Central memory CD8-positive, alpha-beta T cell (primary cell): ENCODE data around the gene SLC6A5.

Source experiments
- ATAC-seq: fragments of 150-1000 bp; cut with Tn5 transposase; replicated peaks from 2 replicates; pipeline ENCODE4 v1.10.0; 2022; ENCODE audit warnings: mild to moderate bottlenecking, moderate FRiP score, moderate number of reproducible peaks; ENCODE audit not compliant: poor library complexity, severe bottlenecking; ENCODE audit errors: extremely low read depth
- DNase-seq, 2 donors: peaks; one replicate each; pipeline ENCODE4 v3.0.0; 2021; ENCODE audit warnings: low spot score in 2 of 2
- H3K27ac Mint-ChIP-seq: one replicate; pipeline ENCODE4 v1.8.0; 2022; ENCODE audit warnings: low read depth, mild to moderate bottlenecking, moderate library complexity, mixed read lengths
- H3K27me3 Mint-ChIP-seq: one replicate; pipeline ENCODE4 v1.8.0; 2022; ENCODE audit warnings: mixed read lengths
- H3K36me3 Mint-ChIP-seq: one replicate; pipeline ENCODE4 v1.8.0; 2022; ENCODE audit warnings: mild to moderate bottlenecking, moderate library complexity, mixed read lengths; ENCODE audit not compliant: insufficient read depth
- H3K4me1 Mint-ChIP-seq: one replicate; pipeline ENCODE4 v1.8.0; 2022; ENCODE audit warnings: mixed read lengths
- H3K4me3 Mint-ChIP-seq: one replicate; pipeline ENCODE4 v1.8.0; 2022; ENCODE audit warnings: mild to moderate bottlenecking, moderate library complexity, mixed read lengths
- H3K9me3 Mint-ChIP-seq: one replicate; pipeline ENCODE4 v1.8.0; 2022; ENCODE audit warnings: mixed read lengths

The SLC6A5 gene

DNA sequence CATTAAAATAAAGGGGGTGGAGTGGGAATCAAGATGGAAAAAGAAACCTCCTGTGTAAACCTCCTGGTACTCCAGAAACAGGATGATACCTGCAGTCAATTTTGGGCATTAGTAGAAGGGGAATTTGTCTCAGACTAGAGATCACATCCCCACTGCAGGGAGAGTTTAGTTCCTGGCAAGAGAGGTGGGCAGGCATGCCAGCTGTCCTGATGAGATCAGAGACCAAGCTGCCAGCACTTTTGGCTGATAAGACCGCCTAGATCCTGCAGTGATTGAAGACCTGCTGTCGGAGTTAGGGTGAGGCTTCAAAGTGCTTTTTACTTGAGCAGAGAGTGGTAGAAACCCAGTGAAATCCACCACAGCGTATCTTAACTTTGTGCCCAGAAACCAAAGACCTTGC is 40.3 kb downstream of the SLC6A5 start:
- no peaks in the 10 kb centered on the region for H3K36me3 Mint-ChIP-seq
- DNase-seq (no peak), ATAC-seq (no peak)
- H3K27ac Mint-ChIP-seq, result no peak overlapping the region
- no peaks in the 10 kb centered on the region for H3K9me3 Mint-ChIP-seq
- H3K4me1 Mint-ChIP-seq, result no peaks in the 10 kb centered on the region
- H3K4me3 Mint-ChIP-seq, result no peak overlapping the region
- H3K27me3 Mint-ChIP-seq, result peaks cover 28% of the 10 kb centered on the region

DNA sequence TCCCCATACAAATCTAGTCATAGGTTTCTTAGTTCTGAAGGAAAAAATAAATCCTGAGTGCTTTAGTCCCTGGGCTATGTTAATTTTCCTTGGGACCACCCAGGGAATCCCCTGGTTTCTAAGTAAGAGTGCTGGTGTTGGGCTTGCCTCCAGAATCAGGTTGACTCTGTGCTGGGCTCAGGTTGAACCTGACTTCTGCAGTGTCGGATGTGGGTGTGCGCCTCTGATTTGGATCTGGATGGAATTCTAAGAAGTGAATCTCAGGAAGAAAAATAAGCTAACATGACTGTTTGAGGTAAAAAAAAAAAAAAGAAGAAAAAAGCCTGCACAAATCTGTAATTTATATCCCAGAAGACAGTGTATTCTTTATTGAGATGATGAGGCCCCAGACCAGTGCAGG is 41.0 kb downstream of the SLC6A5 start:
- DNase-seq (no peak), ATAC-seq (no peak)
- H3K36me3 Mint-ChIP-seq, result no peaks in the 10 kb centered on the region
- peaks cover 32% of the 10 kb centered on the region for H3K27me3 Mint-ChIP-seq
- H3K9me3 Mint-ChIP-seq, result no peaks in the 10 kb centered on the region
- H3K27ac Mint-ChIP-seq, result no peak overlapping the region
- H3K4me3 Mint-ChIP-seq, result no peak overlapping the region
- H3K4me1 Mint-ChIP-seq, result no peaks in the 10 kb centered on the region

DNA sequence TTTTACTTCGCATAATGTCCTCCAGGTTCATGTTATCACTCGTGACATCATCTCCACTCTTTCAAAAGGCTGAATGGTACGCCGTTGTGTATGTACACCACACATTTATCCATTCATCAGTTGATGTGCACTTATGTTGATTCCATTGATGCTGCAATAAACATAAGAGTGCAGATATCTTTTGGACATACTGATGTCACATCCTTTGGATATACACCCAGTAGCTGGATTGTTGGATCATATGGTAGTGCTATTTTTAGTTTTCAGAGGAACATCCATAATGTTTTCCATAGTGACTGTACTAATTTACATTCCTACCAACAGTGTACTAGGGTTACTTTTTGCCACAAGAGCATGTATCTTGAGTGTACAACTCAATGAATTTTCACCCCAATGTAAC is 45.0 kb downstream of the SLC6A5 start:
- no peaks in the 10 kb centered on the region for H3K36me3 Mint-ChIP-seq
- no peak overlapping the region for H3K27ac Mint-ChIP-seq
- H3K27me3 Mint-ChIP-seq, result peaks cover 17% of the 10 kb centered on the region
- ATAC-seq (no peak), DNase-seq (no peak)
- no peak overlapping the region for H3K4me3 Mint-ChIP-seq
- H3K4me1 Mint-ChIP-seq, result no peaks in the 10 kb centered on the region
- no peaks in the 10 kb centered on the region for H3K9me3 Mint-ChIP-seq

DNA sequence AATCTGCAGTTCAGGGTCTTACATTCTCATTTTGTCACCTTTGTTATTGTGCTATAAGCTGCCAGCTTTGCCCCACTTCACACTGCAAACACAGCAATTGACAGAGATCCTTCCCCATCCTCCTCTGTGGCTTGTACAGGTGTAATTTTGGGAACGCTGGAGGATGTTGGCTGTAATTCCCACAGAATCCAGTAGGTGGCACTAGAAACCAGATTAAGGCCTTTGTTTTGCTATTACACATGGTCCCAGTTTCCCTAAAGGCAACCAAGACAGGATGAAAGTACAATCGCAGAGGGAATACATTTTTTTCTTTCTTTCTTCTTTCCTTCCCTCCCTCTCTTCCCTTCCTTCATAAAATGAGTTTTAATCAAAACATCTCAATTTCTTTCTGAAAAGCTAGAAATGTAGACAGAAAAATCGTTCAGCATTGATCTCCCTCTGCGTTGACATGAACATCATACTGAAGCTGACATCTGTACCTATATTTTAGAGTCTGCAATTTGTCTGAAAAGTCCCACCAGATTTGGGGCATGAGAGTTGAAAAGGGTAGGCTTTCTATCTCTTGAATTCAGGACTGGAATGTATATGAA is 48.7 kb downstream of the SLC6A5 start:
- Mint-ChIP-seq H3K9me3 (no peaks in the 10 kb centered on the region), H3K36me3 (no peaks in the 10 kb centered on the region), H3K4me1 (no peaks in the 10 kb centered on the region), H3K4me3 (no peak overlapping the region), H3K27ac (no peak overlapping the region), H3K27me3 (peaks cover 8% of the 10 kb centered on the region)
- DNase-seq (no peak), ATAC-seq (no peak)

DNA sequence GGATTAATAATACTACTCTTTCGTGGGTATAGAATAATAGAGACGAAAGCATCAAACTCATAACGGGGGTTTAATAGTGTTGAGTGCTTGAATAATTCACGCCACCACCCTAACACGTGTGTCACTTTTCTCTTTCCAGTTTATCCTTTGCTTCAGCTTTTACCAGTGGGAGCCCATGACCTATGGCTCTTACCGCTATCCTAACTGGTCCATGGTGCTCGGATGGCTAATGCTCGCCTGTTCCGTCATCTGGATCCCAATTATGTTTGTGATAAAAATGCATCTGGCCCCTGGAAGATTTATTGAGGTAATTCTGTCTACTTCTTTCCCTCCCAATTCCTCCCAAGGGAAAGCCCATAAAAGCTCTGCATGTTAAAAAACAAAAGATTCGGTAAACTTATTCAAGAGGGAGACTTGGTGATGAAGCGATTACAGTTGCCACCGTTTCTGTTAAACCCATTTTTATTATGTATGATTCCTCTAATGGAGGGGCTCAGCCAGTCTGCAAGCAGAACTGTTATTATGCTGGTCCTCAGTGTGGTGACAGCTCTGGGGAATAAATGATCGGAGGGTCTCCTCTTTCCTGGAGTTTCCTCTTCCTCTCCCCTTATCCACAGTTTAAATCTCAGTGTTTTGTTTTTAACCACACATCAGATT is 52.9 kb downstream of the SLC6A5 start:
- H3K9me3 Mint-ChIP-seq, result no peaks in the 10 kb centered on the region
- H3K27me3 Mint-ChIP-seq, result peaks cover 14% of the 10 kb centered on the region
- no peak overlapping the region for H3K27ac Mint-ChIP-seq
- no peak overlapping the region for H3K4me3 Mint-ChIP-seq
- ATAC-seq (no peak), DNase-seq (no peak)
- no peaks in the 10 kb centered on the region for H3K4me1 Mint-ChIP-seq
- no peaks in the 10 kb centered on the region for H3K36me3 Mint-ChIP-seq

DNA sequence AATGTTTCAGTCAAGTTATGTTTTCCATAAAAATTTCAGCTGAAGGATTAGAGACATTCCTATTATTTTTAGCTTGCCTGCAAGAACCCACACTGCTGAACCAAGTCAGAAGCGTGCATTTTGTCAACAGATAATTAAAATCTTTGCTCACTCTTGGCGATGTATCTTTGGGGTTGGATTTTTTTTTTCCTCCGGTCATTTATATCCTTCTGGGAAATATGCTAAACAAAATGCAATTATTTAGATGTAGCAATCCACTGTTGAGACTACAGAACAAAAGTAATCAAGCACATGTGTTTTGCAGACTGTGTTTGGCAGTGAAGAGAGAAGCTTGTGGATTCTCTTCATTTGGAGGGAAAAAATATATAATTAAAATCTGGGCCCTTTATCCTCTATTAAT is 54.6 kb downstream of the SLC6A5 start:
- ATAC-seq, result no peak
- H3K4me3 Mint-ChIP-seq, result no peak overlapping the region
- no peak for DNase-seq
- H3K9me3 Mint-ChIP-seq, result no peaks in the 10 kb centered on the region
- H3K4me1 Mint-ChIP-seq, result no peaks in the 10 kb centered on the region
- no peaks in the 10 kb centered on the region for H3K36me3 Mint-ChIP-seq
- peaks cover 14% of the 10 kb centered on the region for H3K27me3 Mint-ChIP-seq
- no peak overlapping the region for H3K27ac Mint-ChIP-seq

DNA sequence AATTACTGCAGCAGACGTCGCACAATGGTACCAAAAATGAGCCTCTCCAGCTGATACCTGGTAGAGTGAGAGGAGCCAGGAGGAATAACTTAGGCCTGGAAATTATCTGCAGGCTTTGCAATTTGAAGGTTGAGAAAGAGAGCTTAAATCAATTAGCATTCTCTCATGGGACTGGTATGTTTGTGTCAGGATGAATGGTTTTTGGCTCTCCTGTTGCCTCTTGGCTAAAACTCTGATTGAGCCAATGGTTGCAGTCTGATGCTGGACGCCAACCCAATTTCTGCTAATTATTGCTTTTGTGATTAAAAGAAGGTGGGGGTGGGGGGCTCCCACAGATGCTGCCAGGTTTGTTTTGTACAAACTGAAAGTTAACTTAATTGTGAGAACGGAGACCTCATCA is 57.5 kb downstream of the SLC6A5 start:
- Mint-ChIP-seq H3K9me3 (no peaks in the 10 kb centered on the region), H3K4me3 (no peak overlapping the region), H3K27me3 (peaks cover 14% of the 10 kb centered on the region), H3K4me1 (no peaks in the 10 kb centered on the region), H3K36me3 (no peaks in the 10 kb centered on the region), H3K27ac (no peak overlapping the region)
- DNase-seq (no peak), ATAC-seq (no peak)

DNA sequence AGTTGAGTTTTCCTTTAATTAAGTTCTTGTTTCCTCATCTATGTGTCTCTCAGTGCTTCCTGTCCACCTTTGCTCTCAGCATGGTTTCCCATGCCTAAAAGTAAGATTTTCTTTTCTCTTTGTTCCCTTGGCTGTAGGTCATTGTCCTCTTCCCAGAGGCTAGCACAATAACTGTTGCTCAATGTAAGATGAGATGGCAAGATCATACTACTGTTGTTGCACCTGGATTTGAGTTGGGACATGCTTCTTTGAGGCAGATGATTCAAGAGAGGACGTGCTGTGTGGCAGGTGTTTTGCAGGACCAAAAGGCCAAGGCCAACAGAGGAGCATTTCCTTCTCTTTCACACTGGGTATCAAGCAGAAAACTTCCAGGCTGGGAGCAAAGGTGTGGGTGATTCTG is 58.7 kb downstream of the SLC6A5 start:
- peaks cover 6% of the 10 kb centered on the region for H3K9me3 Mint-ChIP-seq
- DNase-seq (no peak), ATAC-seq (no peak)
- H3K4me1 Mint-ChIP-seq, result no peaks in the 10 kb centered on the region
- H3K4me3 Mint-ChIP-seq, result no peak overlapping the region
- H3K27ac Mint-ChIP-seq, result no peak overlapping the region
- peaks cover 14% of the 10 kb centered on the region for H3K27me3 Mint-ChIP-seq
- H3K36me3 Mint-ChIP-seq, result no peaks in the 10 kb centered on the region

DNA sequence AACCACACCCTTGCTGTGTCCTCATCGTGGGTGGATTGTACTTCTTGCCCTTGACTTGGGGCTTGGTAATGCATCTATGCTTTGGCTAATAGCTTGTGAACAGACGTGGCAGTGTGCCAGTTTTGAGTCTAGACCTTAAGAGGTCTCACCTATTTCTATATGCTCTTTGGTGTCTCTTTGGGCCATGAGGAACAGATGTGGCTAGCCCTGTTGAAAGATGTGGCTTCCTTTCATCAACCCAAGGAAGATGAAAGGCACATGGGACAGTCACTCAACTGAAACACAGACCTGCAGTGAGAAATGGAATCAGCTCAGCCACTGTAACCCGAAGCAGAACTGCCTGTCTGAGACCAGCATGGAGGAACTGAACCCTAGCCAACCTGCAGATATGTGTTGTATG is 62.0 kb downstream of the SLC6A5 start:
- Mint-ChIP-seq H3K9me3 (peaks cover 6% of the 10 kb centered on the region), H3K36me3 (no peaks in the 10 kb centered on the region), H3K27me3 (peaks cover 32% of the 10 kb centered on the region), H3K4me1 (no peaks in the 10 kb centered on the region), H3K4me3 (no peak overlapping the region), H3K27ac (no peak overlapping the region)
- ATAC-seq (no peak), DNase-seq (no peak)

DNA sequence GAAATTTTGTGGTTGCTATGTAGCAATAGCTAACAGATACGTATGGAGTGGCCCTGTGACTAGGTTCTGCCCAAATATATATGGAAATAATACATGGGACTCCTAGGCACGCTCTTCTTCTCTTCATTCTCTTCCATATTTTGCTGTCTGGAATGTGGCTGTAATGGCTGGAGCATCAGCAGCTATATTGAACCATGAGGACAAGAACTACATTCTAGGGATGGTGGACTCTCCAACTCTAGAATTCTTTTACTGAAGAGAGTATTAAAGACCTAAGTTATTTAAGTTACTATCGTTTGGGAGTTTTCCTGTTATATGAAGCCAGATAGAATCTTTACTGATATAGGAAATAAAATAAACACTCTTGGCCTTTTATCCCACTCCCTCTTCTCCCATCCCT is 62.4 kb downstream of the SLC6A5 start:
- DNase-seq (no peak), ATAC-seq (no peak)
- no peaks in the 10 kb centered on the region for H3K4me1 Mint-ChIP-seq
- no peaks in the 10 kb centered on the region for H3K36me3 Mint-ChIP-seq
- H3K4me3 Mint-ChIP-seq, result no peak overlapping the region
- peaks cover 32% of the 10 kb centered on the region for H3K27me3 Mint-ChIP-seq
- no peak overlapping the region for H3K27ac Mint-ChIP-seq
- H3K9me3 Mint-ChIP-seq, result peaks cover 6% of the 10 kb centered on the region

DNA sequence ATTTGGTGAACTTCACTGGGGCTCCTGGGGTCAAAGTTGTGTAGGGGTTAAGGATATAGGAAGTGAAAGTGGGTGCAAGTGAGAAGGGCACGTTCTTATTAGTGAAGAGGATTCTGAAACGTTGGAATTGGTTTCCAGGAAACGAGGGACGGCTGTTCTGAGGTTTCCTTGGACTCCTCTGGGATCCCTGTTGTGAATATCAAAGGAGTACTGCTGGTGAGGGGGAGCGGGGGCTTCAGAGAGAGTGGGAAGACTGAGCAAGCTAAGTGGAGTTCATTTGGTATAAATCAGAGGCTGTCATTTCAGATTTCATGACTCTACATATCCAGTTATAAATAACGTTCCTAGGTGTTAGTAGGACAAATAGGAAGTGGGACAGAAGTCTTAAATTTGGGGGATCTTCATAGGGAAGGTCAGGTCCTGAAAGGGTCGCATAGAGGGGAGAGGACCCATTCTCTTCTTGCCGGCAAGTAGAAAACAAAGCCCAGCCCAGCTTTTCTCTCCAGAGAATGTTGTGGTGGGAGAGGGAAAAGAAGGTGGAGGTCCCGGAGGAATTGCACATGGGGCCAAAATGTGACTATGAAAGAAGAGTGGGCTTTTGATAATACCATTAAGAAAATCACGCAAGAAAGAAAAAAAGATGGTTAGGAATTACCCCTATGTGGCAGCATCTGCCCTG is 68.9 kb downstream of the SLC6A5 start:
- no peaks in the 10 kb centered on the region for H3K9me3 Mint-ChIP-seq
- no peak for ATAC-seq
- no peak overlapping the region for H3K27ac Mint-ChIP-seq
- no peaks in the 10 kb centered on the region for H3K36me3 Mint-ChIP-seq
- H3K4me1 Mint-ChIP-seq, result peaks cover 12% of the 10 kb centered on the region
- peaks cover 85% of the 10 kb centered on the region for H3K27me3 Mint-ChIP-seq
- H3K4me3 Mint-ChIP-seq, result peak overlapping the region; percentile 23
- DNase-seq, result no peak

DNA sequence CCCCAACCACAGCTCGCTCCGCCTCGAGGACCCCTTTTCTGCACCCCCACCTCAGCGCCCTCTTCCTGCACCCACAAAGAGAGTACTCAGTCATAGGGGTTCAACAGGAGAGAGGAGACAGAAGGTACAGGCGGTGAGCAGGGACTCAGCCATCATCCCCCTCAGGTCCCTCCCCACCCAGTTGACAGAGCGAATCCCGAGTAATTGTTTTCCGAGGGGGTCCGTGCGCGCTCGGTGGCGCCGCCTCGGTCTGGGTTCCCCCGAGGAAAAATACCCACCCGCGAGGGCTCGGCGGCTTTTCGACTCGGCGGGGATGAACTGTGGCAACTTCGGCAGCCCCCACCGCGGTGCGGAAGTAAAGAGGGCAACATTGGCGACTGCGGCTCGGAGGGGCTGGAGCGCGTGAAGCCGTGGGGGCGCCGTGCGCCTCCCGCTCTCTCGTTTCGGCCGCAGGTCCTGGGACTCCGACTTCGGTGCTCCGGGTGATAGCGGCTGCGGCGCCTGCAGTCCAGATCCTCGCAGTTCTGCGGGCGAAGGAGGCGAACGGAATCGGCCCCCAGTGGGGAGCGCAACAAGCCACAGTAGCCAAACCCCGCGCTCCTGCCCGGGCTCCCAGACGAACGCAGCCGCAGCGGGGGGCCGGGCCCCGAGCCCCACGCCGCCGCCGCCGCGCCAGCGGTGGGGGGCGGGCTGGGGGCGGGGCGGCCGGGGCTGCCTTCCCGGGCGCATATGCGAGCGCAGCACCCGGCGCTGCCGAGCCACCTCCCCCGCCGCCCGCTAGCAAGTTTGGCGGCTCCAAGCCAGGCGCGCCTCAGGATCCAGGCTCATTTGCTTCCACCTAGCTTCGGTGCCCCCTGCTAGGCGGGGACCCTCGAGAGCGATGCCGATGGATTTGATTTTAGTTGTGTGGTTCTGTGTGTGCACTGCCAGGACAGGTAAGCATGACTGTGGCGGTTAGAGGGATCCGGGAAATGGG is 69.7 kb downstream of the SLC6A5 start, which contains the start of gene NELL1:
TSS of gene NELL1 (plus strand) at position 743 of the 976 bp plus-strand sequence.
- H3K27me3 Mint-ChIP-seq, result peaks cover 88% of the 10 kb centered on the region
- ATAC-seq (no peak), DNase-seq (no peak)
- peaks cover 12% of the 10 kb centered on the region for H3K4me1 Mint-ChIP-seq
- peak within 1 kb of the TSS; percentile 23 for H3K4me3 Mint-ChIP-seq
- no peaks in the 10 kb centered on the region for H3K36me3 Mint-ChIP-seq
- no peak within 1 kb of the TSS for H3K27ac Mint-ChIP-seq
- H3K9me3 Mint-ChIP-seq, result no peaks in the 10 kb centered on the region
